VCaP (cell line): Measurements from ENCODE around the gene UBE2V1.

Experiments
- H3K27ac ChIP-seq: fragments of 450-650 bp; 2 replicates; pipeline ENCODE4 v1.5.1; 2017
- CTCF ChIP-seq: fragments of 450-650 bp; conservative IDR thresholded peaks from 2 replicates; pipeline ENCODE4 v1.5.1; 2017; ENCODE audit warnings: mild to moderate bottlenecking, moderate library complexity

Gene UBE2V1

GRCh38 chr20:50095476-50096078 is 17.4 kb downstream of the UBE2V1 start:
- no peak overlapping the region for H3K27ac ChIP-seq
- TF ChIP-seq CTCF, result no peak

- TF ChIP-seq CTCF, result no peak
- no peak overlapping the region for H3K27ac ChIP-seq
Observed at GRCh38 chr20:50094522-50094921, 18.4 kb downstream of the UBE2V1 start.

GRCh38 chr20:50093240-50093639 is 19.7 kb downstream of the UBE2V1 start:
- no peak for TF ChIP-seq CTCF
- no peak overlapping the region for H3K27ac ChIP-seq

- H3K27ac ChIP-seq, result no peak overlapping the region
- TF ChIP-seq CTCF, result no peak
Observed at GRCh38 chr20:50092436-50092835, 20.5 kb downstream of the UBE2V1 start.

GRCh38 chr20:50089787-50090177 is 23.2 kb downstream of the UBE2V1 start:
- no peak for TF ChIP-seq CTCF
- H3K27ac ChIP-seq, result no peak overlapping the region

- no peak overlapping the region for H3K27ac ChIP-seq
- TF ChIP-seq CTCF, result no peak
Observed at GRCh38 chr20:50089140-50089786, 23.7 kb downstream of the UBE2V1 start.

- no peak for TF ChIP-seq CTCF
- H3K27ac ChIP-seq, result no peak overlapping the region
Observed at GRCh38 chr20:50088022-50088421, 24.9 kb downstream of the UBE2V1 start.
